ENCODE data around the gene AVP.

AVP gene

DNA sequence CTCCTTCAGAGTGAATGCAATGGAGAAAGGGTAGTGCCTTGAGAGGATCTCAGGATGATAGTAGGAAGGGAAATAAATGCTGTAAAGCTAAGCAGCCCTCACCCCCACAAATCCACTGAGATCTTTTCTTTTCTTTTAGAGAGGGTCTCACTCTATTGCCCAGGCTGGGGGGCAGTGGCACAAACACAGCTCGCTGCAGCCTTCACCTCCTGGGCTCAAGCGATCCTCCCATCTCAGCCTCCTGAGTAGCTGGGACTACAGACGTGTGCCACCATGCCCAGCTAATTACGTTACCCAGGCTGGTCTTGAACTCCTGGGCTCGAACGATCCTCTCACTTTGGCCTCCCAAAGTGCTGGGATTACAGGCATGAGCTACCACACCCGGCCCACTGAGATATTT is 16.0 kb upstream of the AVP start:
- TF ChIP-seq ZFX (IDR thresholded peaks at IDR 0.05; ENCODE audit: borderline replicate concordance), result no peak
- TF ChIP-seq, protein P1, sequence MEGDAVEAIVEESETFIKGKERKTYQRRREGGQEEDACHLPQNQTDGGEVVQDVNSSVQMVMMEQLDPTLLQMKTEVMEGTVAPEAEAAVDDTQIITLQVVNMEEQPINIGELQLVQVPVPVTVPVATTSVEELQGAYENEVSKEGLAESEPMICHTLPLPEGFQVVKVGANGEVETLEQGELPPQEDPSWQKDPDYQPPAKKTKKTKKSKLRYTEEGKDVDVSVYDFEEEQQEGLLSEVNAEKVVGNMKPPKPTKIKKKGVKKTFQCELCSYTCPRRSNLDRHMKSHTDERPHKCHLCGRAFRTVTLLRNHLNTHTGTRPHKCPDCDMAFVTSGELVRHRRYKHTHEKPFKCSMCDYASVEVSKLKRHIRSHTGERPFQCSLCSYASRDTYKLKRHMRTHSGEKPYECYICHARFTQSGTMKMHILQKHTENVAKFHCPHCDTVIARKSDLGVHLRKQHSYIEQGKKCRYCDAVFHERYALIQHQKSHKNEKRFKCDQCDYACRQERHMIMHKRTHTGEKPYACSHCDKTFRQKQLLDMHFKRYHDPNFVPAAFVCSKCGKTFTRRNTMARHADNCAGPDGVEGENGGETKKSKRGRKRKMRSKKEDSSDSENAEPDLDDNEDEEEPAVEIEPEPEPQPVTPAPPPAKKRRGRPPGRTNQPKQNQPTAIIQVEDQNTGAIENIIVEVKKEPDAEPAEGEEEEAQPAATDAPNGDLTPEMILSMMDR (IDR thresholded peaks at IDR 0.05), result no peak

DNA sequence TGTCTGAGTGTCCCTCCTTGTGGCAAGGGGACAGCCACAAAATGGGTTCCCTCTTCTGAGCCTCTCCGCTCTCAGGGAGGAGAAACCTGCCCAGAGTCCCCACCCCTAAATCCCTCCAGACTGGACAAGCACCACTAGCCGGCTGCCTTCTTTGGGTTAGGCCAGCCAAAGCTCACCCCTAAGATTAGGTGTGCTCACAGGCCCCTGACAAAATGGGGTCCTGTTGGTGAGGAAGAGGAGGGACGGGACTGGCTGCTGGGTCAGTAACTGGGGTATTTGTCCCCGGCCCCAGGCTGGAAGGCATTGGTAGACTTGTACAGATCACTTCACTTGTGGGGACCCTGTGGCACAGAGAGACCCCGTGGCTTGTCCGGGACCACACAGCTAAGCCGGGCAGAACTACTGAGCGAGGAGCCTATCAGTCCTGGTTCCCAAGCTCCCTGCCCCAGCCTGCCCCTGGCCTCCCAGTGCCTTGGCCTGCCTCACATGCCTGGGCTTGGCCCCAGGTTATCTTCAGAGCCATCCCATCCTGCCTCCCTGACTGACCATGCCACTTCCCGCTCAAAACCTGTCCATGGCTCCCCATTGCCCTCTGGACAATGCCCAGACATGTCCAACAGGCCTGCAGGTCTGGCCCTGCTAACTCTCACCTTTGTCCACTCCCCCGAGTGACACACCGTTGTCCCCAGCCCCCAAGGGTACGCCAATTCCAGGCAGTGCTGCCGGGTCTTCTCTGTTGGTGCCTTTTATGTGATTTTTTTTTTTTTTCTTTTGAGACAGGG is 10.5 kb upstream of the AVP start:
- no peak for TF ChIP-seq ZFX (IDR thresholded peaks at IDR 0.05; ENCODE audit: borderline replicate concordance)
- TF ChIP-seq, protein P1 (IDR thresholded peaks at IDR 0.05), result no peak
- H3K27ac ChIP-seq, result no peak overlapping the region

More for the DNA sequence above, 16.0 kb upstream of the AVP start:
- no peak overlapping the region for H3K27ac ChIP-seq

DNA sequence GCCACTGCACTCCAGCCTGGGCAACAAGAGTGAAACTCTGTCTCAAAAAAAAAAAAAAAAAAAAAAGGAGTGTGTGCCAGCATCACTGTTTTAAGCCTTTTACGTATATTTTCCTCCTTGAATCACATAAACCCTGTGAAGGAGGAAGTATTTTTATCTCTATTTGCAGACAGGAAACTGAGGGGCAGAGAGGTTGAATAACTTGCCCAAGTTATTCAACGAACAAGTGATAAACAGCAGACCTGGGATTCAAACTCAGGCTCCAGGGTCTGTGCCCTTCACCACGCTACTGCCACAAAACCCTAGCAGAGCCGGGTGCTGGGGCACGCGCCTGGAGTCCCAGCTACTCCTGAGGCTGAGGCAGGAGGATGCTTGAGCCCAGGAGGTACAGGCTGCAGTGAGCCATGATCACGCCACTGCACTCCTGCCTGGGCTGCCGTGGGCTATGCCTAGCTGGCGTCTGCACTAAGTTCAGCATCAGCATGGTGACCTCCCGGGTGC is 9.4 kb upstream of the AVP start:
- no peak overlapping the region for H3K27ac ChIP-seq
- TF ChIP-seq ZFX (IDR thresholded peaks at IDR 0.05; ENCODE audit: borderline replicate concordance), result no peak
- TF ChIP-seq, protein P1 (IDR thresholded peaks at IDR 0.05), result no peak

DNA sequence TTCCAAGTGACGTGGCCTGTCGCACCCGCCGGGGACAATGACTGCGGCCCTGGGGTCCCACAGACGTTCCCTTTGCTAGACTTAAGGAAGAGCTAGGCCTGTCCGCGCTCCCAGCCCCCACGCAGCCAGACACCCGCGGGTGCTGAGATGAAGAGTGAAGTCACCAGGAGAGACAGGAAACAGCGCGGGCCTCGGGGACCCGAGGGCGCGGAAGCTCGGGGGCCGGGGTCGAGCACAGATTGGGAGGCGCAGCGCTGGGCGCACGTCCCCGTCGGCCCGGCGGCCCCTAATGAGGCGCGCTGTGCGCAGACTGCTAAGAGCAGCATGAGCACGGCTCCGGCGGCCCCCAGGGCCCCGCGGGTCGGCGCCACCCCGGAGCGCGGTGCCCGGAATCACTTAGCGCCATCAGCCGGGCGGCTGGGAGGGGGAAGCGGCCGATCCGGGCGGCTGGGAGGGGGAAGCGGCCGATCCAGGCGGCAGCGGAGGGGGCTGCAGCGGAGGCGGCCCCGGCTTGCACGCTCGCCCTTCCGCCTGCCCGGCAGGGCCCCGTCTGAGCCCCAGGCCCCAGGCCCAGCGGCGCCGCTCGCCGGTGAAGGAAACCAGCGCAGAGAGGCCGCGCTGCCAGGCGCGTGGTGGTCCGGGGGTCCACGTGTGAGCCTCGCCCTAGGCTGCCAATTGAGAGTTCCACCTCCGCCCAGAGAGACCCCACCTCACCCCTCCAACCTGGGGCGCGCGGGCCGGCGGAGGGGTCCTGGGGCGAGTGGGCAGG is 8.3 kb upstream of the AVP start:
- H3K27ac ChIP-seq, result no peak overlapping the region
- no peak for TF ChIP-seq ZFX (IDR thresholded peaks at IDR 0.05; ENCODE audit: borderline replicate concordance)
- TF ChIP-seq, protein P1 (IDR thresholded peaks at IDR 0.05), result no peak

DNA sequence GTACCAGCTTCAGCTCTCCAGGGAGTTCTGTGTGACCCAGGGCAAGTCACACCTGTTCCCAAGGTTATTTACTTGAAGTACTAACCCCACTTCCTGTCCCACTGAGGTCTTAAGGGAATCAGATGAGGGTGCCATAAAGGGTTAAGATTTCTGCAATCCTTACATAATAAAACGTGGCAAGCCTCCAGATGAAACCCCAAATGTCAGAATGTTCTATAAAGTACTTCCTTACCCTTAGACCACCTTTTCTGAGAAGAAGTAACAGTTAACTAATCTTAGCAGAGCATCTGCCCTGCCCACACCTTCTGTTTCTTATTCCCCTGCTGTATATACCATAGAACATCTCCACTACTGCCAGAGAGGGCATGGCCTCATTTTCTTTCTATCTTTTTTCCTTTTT is 6.0 kb upstream of the AVP start:
- TF ChIP-seq, protein P1 (IDR thresholded peaks at IDR 0.05), result no peak
- TF ChIP-seq ZFX (IDR thresholded peaks at IDR 0.05; ENCODE audit: borderline replicate concordance), result no peak
- no peak overlapping the region for H3K27ac ChIP-seq

DNA sequence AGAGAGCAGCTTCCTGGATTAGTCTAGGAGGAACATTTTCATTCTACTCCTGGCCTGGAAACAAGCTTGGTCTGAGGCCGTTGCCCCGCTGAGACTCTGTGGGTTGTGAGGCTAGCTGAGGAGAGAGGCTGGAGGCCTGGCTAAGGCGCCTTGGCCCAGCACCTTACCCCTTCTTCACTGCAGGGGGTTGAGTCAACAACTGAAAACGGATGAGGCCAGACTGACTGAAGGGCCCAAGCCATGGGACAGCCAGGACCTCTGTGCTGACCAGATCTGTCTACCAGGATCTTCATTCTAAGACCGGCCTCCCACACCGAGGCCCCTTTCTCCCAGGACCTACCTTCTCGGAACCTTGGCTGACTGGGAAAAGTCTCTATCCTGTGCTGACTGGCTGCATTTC is 3.5 kb upstream of the AVP start:
- no peak for TF ChIP-seq ZFX (IDR thresholded peaks at IDR 0.05; ENCODE audit: borderline replicate concordance)
- TF ChIP-seq, protein P1 (IDR thresholded peaks at IDR 0.05), result no peak
- H3K27ac ChIP-seq, result no peak overlapping the region

Measured in 22Rv1 (cell line).